ENCODE data around the gene CCR9. TPM values are rescaled to one million over a fixed set of nuclear protein-coding genes. Genes with fewer than 3 reads are reported as not detected.
"Not testable (repeated sequence)": the region's sequence is repeated elsewhere in the genome, so short reads cannot be mapped to it uniquely, and the experiment has no call there.

CCR9 gene, protein sequence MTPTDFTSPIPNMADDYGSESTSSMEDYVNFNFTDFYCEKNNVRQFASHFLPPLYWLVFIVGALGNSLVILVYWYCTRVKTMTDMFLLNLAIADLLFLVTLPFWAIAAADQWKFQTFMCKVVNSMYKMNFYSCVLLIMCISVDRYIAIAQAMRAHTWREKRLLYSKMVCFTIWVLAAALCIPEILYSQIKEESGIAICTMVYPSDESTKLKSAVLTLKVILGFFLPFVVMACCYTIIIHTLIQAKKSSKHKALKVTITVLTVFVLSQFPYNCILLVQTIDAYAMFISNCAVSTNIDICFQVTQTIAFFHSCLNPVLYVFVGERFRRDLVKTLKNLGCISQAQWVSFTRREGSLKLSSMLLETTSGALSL
- 0.35 TPM in 1 of 2 replicates, not detected in the other for total RNA-seq

DNA sequence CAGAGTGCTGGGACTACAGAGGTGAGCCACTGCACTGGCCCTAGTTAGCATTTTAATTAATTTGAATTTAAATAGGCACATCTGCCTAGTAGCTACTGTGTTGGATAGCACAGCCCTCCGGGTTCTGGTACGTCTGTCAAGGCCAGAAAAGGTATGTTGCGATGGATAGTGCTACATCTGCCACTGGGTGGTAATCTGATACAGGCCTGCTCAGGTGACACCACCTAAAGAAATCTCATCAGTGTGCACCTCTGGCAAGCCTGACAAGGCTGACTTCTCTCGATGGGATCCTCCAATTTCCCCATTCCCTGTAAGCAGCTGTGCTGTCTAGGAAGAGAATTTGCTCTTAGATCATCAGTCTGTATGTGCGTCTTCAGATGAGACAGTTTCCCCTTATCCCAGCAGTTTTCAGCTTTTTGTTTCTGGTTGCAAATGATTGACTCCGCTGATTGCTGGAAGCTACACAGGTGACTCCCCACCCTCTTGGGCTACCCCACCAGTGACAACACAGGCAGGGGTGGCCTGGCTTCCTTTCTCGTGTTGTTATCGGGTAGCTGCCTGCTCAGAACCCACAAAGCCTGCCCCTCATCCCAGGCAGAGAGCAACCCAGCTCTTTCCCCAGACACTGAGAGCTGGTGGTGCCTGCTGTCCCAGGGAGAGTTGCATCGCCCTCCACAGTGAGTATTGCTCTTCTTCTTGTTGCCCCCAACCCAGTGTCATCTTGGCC, at the start of gene CCR9:
Gene CCR9, plus strand, starts transcription at position 565 of the 727 bp plus-strand sequence. CDS start 8,391 bp downstream, outside the sequence.
- no peak for DNase-seq (ENCODE audit: low read depth)

- DNase-seq (ENCODE audit: low read depth) = no peak
Measured at GRCh38 chr3:45838466-45838865, 47.9 kb upstream of the CCR9 start.

- peak; percentile 27 for DNase-seq (ENCODE audit: low read depth)
Measured at GRCh38 chr3:45841420-45841756, 45.0 kb upstream of the CCR9 start.

- peak; percentile 98 for DNase-seq (ENCODE audit: low read depth)
Measured at GRCh38 chr3:45841757-45842491, 44.4 kb upstream of the CCR9 start, which contains the start of gene LZTFL1. LZTFL1 (minus strand) TSS chr3:45842119; CDS start chr3:45841991, 128 bp downstream.

GRCh38 chr3:45842851-45843625, 43.3 kb upstream of the CCR9 start:
- DNase-seq (ENCODE audit: low read depth) = no peak

DNA sequence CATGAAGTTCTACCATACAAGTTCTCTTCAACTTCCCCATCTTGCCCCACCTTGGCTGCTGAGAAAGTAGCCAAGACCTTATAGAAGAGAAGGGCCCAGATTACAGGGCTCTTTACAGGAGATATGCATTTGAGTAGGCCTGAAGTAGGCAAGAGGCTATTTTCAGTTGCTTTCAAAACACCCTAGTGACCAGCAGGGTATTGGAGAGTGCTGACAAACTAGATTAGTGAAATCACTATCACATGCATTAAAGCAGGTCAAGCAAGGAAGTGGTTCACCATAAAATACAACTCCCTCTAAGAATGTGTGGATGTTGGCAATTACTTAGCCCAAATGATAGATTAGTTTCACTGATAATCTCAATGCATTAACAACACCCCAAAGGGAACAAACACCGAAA, 41.7 kb upstream of the CCR9 start:
- DNase-seq (ENCODE audit: low read depth) = no peak

DNA sequence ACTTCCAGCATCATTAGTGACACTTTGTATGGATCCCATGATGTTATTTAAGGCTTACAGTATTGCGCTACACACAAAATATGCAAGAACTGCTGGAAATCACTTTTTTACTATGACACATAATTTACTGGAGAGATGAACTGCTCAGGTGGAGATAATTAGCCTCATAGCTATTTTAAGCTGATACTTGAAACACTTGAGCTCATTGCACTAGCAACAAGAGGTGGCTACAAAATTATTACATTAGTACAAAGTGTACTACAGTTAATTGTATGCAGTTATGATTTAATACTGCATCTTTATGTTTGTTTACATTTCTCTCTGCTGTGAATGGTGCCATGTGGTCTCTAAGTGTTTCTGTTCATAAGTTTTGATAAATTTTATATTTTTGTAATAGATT, 38.0 kb upstream of the CCR9 start:
- DNase-seq (ENCODE audit: low read depth) = no peak

GRCh38 chr3:45852828-45853227, 33.5 kb upstream of the CCR9 start:
- no peak for DNase-seq (ENCODE audit: low read depth)

GRCh38 chr3:45856323-45856722, 30.0 kb upstream of the CCR9 start:
- not testable (repeated sequence) for DNase-seq (ENCODE audit: low read depth)

DNA sequence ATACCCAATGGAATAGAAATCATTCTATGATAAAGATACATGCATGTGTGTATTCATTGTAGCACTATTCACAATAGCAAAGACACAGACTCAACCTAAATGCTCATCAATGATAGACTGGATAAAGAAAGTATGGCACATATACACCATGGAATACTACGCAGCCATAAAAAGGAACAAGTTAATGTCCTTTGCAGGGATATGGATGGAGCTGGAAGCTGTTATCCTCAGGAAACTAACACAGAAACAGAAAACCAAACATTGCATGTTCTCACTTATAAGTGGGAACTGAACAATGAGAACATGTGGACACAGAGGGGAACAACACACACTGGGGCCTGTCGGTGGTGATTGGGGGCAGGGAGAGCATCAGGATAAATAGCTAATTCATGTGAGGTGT, 29.3 kb upstream of the CCR9 start:
- not testable (repeated sequence) for DNase-seq (ENCODE audit: low read depth)

DNA sequence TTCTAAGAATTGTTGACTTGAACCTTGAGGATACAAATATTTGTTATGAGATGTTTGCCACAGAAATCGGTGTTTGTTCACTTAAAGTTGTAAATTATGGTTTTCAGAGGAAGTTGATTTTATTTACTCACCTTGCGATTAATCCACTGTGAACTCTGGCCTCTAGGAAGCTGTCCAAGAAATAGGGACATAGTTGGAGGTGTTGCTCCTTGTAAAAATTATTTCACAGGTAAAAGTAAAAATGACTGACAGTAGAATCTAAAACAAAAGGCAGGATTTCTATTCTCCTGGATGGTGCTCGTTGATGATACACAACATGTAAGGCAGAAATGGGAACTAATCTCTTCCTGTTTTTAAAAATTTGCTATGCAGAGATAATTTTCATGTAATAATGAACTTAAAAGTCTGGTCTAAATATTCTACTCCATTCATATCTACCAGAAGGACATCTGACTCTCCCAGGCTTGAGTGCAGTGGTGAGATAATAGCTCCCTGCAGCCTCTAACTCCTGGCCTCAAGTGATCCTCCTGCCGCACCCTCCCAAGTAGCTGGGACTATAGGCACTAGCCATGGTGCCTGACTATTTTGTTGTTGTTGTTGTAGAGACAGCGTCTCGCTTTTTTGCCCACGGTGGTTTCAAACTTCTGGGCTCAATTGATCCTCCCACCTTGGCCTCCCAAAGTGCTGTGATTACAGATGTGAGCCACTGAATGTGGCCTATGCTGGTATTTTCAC, 27.4 kb upstream of the CCR9 start:
- DNase-seq (ENCODE audit: low read depth) = no peak

DNA sequence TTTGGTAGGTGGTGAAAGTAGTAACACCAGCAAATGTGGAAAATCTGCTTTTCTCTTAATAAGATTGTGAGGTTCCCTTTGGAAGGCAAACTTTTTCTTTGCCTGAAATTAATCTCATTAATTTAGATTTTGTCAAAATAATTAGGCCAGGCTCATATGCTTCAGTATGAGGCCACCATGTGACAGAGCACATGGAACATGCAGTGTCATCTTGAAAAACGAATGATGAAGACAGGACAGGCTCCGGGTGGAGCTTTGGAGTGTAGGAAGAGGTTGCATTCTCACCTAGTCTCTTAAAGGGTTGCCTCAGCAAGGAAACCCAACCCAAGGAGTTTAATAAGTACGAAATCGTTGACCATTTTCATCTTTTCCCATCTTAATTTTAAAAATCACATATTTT, 25.9 kb upstream of the CCR9 start:
- no peak for DNase-seq (ENCODE audit: low read depth)

- no peak for DNase-seq (ENCODE audit: low read depth)
Measured at GRCh38 chr3:45861043-45861719, 25.2 kb upstream of the CCR9 start.

DNA sequence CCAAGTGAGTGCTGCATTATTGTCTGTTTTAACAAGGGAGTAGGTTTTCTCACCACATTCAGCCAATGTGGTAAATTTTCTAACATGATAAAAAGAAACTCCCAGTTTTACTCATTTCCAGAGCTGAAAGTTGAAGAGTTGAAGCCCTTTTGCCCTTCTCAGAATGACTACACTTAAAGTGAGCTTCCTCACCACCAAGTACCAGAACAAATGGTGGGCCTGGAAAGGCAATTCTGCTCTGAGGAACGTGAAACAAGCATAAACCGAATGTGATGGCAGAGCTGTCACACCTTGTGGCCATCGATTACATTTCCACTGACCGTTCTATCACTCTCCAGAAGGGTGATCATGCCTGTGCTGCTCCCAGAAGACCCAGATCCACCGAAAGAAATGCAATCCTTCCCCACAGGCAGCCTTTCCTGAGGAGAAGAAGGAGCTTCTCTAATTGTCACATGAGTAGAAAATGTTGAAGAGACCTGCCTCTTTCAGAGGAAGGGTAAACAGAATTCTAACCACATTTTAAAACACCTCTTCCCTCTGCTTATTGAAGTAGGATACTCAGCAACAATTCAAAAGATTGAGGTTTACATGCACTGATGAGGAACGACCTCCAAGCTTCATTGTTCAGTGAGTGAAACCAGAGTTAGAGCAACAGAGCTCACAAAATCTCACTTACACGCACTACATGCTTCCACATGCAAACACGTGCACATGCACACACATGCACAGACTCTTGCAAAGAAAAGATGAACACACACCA, 21.4 kb upstream of the CCR9 start:
- DNase-seq (ENCODE audit: low read depth) = no peak

DNA sequence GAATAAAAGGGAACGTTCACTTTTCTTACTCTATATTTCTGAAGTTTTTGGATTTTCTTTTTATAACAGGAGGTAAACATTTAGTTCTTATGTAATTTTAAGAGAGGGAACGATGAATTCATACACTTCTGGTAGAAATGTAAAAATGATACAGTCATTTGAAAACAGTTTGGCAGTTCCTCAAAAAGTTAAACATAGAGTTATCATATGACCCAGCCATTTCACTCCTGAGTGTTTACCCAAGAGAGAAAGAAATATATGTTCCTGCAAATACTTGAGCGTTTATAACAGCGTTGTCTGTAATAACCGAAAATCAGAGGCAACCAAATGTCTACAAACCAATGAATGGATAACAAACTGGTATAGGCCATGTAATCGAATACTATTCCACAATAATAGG, 20.8 kb upstream of the CCR9 start:
- DNase-seq (ENCODE audit: low read depth) = no peak

DNA sequence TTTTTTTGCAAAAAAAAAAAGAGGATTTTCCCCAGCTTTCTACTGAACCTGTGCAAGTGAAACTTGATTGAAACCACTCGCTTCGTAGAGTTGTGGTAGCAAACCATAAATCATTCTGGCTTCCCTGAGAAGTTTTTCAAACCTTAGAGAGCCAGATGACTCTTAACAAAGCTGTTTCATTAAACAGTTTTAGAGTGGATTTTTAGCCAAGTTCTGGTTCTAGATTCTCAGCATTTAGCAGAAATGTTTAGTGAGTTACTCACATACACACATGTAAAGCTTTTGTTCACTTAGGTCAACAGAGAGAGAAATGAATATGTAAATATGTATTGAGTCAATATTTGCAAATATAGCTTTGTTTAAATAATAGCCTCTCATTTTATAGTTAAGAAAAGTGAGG, 18.1 kb upstream of the CCR9 start:
- DNase-seq (ENCODE audit: low read depth) = no peak

DNA sequence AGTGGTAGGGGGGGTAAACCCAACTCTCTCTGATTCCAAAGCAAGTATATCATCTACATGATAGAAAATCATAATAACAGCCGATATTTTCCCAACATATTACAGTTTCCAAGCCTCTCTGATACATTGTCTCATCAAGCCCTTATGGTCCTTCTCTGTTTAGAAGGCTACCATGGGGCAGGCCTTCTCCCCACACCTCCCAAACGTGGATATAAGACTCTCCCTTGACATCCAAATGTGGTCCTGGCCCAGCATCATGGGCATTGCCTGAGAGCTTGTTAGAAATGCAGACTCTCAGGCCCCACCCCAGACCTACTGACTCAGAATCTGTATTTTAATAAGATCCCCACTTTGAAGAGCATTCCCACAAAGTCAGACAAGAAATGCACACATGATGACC, 17.7 kb upstream of the CCR9 start:
- DNase-seq (ENCODE audit: low read depth) = no peak

DNA sequence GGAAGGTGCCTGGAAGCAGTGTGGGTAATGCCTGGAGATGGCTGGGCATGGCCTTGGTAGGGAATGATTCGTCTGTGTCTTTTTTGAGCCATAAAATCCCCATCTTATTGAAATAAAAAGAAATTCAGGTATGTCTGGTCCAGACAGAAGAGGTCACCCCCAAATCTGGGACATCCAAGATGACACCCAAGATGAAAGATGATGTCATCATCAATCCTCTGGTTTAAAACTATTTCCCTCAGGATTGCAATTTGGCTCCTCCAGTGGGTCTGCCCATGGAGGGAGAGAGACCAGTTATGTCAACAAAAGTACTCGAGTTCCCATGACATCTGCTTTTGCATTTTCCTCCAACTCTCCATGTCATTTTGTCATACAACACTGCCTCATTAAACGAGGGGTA, 16.7 kb upstream of the CCR9 start:
- DNase-seq (ENCODE audit: low read depth) = no peak

GRCh38 chr3:45870099-45870498, 16.2 kb upstream of the CCR9 start:
- DNase-seq (ENCODE audit: low read depth) = no peak

- no peak for DNase-seq (ENCODE audit: low read depth)
Measured at GRCh38 chr3:45871780-45872179, 14.6 kb upstream of the CCR9 start.

Data from renal cortical epithelial cell (primary cell).